Spleen (tissue), 11 donors: ENCODE data around the gene STAT3. TPM values are rescaled to one million over a fixed set of nuclear protein-coding genes. Genes with fewer than 3 reads are reported as not detected.
"Not testable (repeated sequence)": the region's sequence is repeated elsewhere in the genome, so short reads cannot be mapped to it uniquely, and the experiment has no call there.

Experiments used
- DNase-seq: peaks from one replicate; pipeline ENCODE4 v3.0.0-alpha.2; 2020
- H3K27ac ChIP-seq, 8 donors: fragments of 200-600 bp; sonication (generic) in 7 of 8; 1 replicate in 4 of 8; 2 replicates in 4 of 8; pipeline versions ENCODE4 v1.5.0 to v1.8.0; 2016 to 2021; ENCODE audit warnings: inconsistent platforms in 4 of 8, mild to moderate bottlenecking in 4 of 8, moderate library complexity in 1 of 8
- H3K27me3 ChIP-seq, 7 donors: fragments of 200-600 bp; sonication (generic) in 6 of 7; replicated peaks in 1 of 7; 1 replicate in 4 of 7; 2 replicates in 3 of 7; pipeline versions ENCODE4 v1.5.0 to v1.8.0; 2016 to 2021; ENCODE audit warnings: inconsistent platforms in 3 of 7, mild to moderate bottlenecking in 1 of 7
- H3K36me3 ChIP-seq, 6 donors: fragments of 200-600 bp; sonication (generic) in 5 of 6; 1 replicate in 4 of 6; 2 replicates in 2 of 6; pipeline versions ENCODE4 v1.5.0 to v1.8.0; 2016 to 2021; ENCODE audit warnings: inconsistent platforms in 2 of 6
- H3K4me1 ChIP-seq, 6 donors: fragments of 200-600 bp; sonication (generic) in 5 of 6; 1 replicate in 3 of 6; 2 replicates in 3 of 6; pipeline versions ENCODE4 v1.5.0 to v1.8.0; 2016 to 2021; ENCODE audit warnings: inconsistent platforms in 3 of 6
- H3K4me3 ChIP-seq, 8 donors: fragments of 200-600 bp; sonication (generic) in 7 of 8; 1 replicate in 4 of 8; 2 replicates in 4 of 8; pipeline versions ENCODE4 v1.5.0 to v1.8.0; 2016 to 2021; ENCODE audit warnings: inconsistent platforms in 4 of 8, mild to moderate bottlenecking in 4 of 8, moderate library complexity in 2 of 8
- H3K9me3 ChIP-seq, 8 donors: fragments of 200-600 bp; sonication (generic) in 7 of 8; 1 replicate in 4 of 8; 2 replicates in 4 of 8; pipeline versions ENCODE4 v1.5.0 to v1.8.0; 2016 to 2021; ENCODE audit warnings: inconsistent platforms in 4 of 8
- CTCF ChIP-seq, 11 experiments: fragments of 200-600 bp in 7 of 11; fragments of 450-650 bp in 4 of 11; sonication (generic) in 4 of 11; IDR thresholded peaks in 8 of 11; conservative IDR thresholded peaks in 3 of 11; 1 replicate in 7 of 11; 2 replicates in 4 of 11; pipeline versions ENCODE4 v1.4.0 to v1.8.0; 2016 to 2021; ENCODE audit warnings: antibody characterized with exemption in 11 of 11, inconsistent platforms in 4 of 11, mild to moderate bottlenecking in 1 of 11
- POLR2A ChIP-seq, 3 donors: fragments of 450-650 bp; IDR thresholded peaks; one replicate each; pipeline ENCODE4 v1.5.1; 2017; ENCODE audit warnings: antibody characterized with exemption in 3 of 3, mild to moderate bottlenecking in 1 of 3
- POLR2AphosphoS5 ChIP-seq, 3 donors: sonication (generic); formaldehyde crosslinking; IDR thresholded peaks; one replicate each; pipeline ENCODE4 v1.5.1; 2017; ENCODE audit warnings: antibody characterized with exemption in 3 of 3
- WGBS, 5 donors: extraction: QIAGEN DNeasy Blood & Tissue Kit in 3 of 5; methylation state at CpG; one replicate each; pipeline versions ENCODE4 v1.1.5 to v1.1.7; 2013 to 2018; 5-methylcytosine and 5-hydroxymethylcytosine counted together
- intact Hi-C: fragments of 100-400 bp; cut with DNase I; formaldehyde crosslinking; loops from one replicate; pipeline ENCODE4 v1.15.0; 2023; ENCODE audit warnings: low total_unique reads
- polyA plus RNA-seq, 3 donors: library from polyadenylated mRNA; stranded (reverse); fragments of 200-250 nt; gene quantifications; one replicate each; pipeline ENCODE4 v1.2.1, GENCODE V29; 2013
- total RNA-seq, 7 donors: library from RNA; depleted of rRNA in 3 of 7; stranded (reverse); fragments of >200 nt in 3 of 7; fragmentation: NEBNext Ultra II Directional in 4 of 7; extraction: Animal tissue kit (Norgen Biotek cat#: 25700) in 4 of 7; gene quantifications; one replicate each; pipeline versions ENCODE4 v1.1.0 to v1.2.1, GENCODE V29; 2016 to 2021
- donor health status: healthy with polysubstance abuse.
- donor health status: DM: no; HTN: no; CAD: no; lungs with moderate emphysema.
- donor health status: DM: no; HTN: no; CAD: no.
- donor health status: Bipolar disorder and iron deficiency.
- donor health status: healthy.
- donor health status: DM: no; HTN: no; CAD: no.
- donor health status: DM: yes; HTN: yes; CAD: no.

Gene STAT3
- total and polyA plus RNA-seq, 10 donors: 18.3 to 326 (median 241) TPM

GRCh38 chr17:42306385-42306667 is 81.9 kb downstream of the STAT3 start:
- Histone ChIP-seq H3K4me3 (no peak overlapping the region), H3K4me1 (peaks cover under 1 to 13% (median 5%) of the 10 kb centered on the region in 6 donors), H3K9me3 (no peaks in the 10 kb centered on the region), H3K36me3 (peaks cover 0 to 100% (median 84%) of the 10 kb centered on the region in 6 donors), H3K27ac (no peak overlapping the region), H3K27me3 (no peaks in the 10 kb centered on the region)
- intact Hi-C loops: no loop called here
- no peak for TF ChIP-seq POLR2A (IDR thresholded peaks at IDR 0.05)
- no peak for TF ChIP-seq POLR2AphosphoS5 (IDR thresholded peaks at IDR 0.05)
- TF ChIP-seq CTCF (IDR thresholded peaks at IDR 0.05 in 8 of 11, conservative IDR thresholded peaks at IDR 0.05 in 3 of 11): no peak
- DNase-seq: no peak
- WGBS, 5 donors: 92 to 96% (median 95%) methylated on average over 2 to 5 of the region's 5 CpGs

GRCh38 chr17:42305543-42306384 is 82.5 kb downstream of the STAT3 start:
- 85 to 94% (median 86%) methylated on average over 13 to 18 of the region's 18 CpGs for WGBS, 5 donors
- Histone ChIP-seq H3K4me3 (no peak overlapping the region), H3K9me3 (no peaks in the 10 kb centered on the region), H3K27ac (no peak overlapping the region), H3K27me3 (no peaks in the 10 kb centered on the region), H3K36me3 (peaks cover 0 to 100% (median 86%) of the 10 kb centered on the region in 6 donors), H3K4me1 (peaks cover 0 to 8% (median under 1%) of the 10 kb centered on the region in 6 donors)
- intact Hi-C loops: no loop called here
- TF ChIP-seq POLR2A (IDR thresholded peaks at IDR 0.05) (no peak), CTCF (IDR thresholded peaks at IDR 0.05 in 8 of 11, conservative IDR thresholded peaks at IDR 0.05 in 3 of 11) (no peak), POLR2AphosphoS5 (IDR thresholded peaks at IDR 0.05) (peak in 1 of 3 donors; percentile 47)
- no peak for DNase-seq

DNA sequence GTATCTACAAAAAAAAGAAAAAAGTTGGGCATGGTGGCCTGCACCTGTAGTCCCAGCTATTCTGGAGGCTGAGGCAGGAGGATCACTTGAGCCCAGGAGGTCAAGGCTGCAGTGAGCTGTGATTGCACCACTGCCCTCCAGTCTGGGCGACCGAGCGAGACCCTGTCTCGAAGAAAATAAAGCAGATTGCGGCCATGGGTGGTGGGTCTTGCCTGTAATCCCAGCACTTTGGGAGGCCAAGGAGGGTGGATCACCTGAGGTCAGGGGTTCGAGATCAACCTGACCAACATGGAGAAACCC is 83.3 kb downstream of the STAT3 start:
- peaks cover 0 to 100% (median 78%) of the 10 kb centered on the region in 6 donors for H3K36me3 ChIP-seq
- H3K4me3 ChIP-seq, H3K4me1 ChIP-seq, H3K27ac ChIP-seq, DNase-seq, H3K27me3 ChIP-seq, H3K9me3 ChIP-seq, intact Hi-C loops: not testable (repeated sequence)
- 93 to 97% (median 96%) methylated on average over 6 of the region's 6 CpGs for WGBS, 5 donors

DNA sequence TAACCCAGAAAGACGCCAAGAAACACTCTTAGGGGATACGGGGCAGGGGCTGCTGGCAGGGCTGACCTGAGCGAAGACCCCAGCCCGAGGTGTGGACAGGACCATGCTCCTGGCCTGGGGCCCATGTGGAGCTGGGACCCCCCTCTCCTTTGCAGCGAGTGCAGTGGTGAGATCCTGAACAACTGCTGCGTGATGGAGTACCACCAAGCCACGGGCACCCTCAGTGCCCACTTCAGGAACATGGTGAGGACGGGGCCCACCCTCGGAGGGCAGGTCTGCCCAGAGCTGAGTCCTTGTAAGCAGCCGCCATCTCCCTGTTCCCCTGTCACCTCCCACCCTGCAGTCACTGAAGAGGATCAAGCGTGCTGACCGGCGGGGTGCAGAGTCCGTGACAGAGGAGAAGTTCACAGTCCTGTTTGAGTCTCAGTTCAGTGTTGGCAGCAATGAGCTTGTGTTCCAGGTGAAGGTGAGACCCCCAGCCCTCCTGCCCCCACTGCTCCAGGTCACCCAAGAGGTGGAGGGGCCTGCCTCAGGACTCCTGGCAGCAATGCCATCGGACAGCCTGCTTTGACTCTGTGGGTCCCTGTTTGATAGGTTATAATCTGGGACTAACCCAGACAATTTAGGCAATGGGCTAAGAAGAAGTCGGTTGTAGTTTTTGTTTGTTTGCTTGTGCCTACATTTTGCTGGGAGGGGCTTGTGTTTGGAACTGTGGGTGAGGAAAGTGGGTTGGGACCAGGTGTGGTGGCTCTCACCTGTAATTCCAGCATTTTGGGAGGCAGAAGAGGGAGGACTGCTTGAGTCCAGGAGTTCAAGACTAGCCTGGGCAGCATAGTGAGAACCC is 83.8 kb downstream of the STAT3 start:
- TF ChIP-seq POLR2AphosphoS5 (IDR thresholded peaks at IDR 0.05) (peak in 2 of 3 donors; percentile 21 to 59), CTCF (IDR thresholded peaks at IDR 0.05 in 8 of 11, conservative IDR thresholded peaks at IDR 0.05 in 3 of 11) (no peak)
- intact Hi-C loops: no loop called here
- H3K4me1 ChIP-seq: no peaks in the 10 kb centered on the region
- no peaks in the 10 kb centered on the region for H3K9me3 ChIP-seq
- 95 to 98% (median 96%) methylated on average over 4 to 16 of the region's 16 CpGs for WGBS, 5 donors
- no peak for DNase-seq
- H3K4me3 ChIP-seq: no peak overlapping the region
- H3K27ac ChIP-seq: no peak overlapping the region
- no peaks in the 10 kb centered on the region for H3K27me3 ChIP-seq
- H3K36me3 ChIP-seq: peaks cover 0 to 98% (median 77%) of the 10 kb centered on the region in 6 donors
